ENCODE results near the gene WDR44. TPM values are rescaled to one million over a fixed set of nuclear protein-coding genes. Genes with fewer than 3 reads are reported as not detected.

The WDR44 gene
- total and polyA plus RNA-seq, 9 donors = 6.1 to 17.9 (median 15.3) TPM

- Histone ChIP-seq H3K4me1 (ENCODE audit: insufficient read depth) (no peaks in the 10 kb centered on the region), H3K27me3 (no peaks in the 10 kb centered on the region), H3K4me3 (no peak overlapping the region), H3K36me3 (no peaks in the 10 kb centered on the region), H3K27ac (no peak overlapping the region), H3K9me3 (no peaks in the 10 kb centered on the region)
- no peak for TF ChIP-seq EP300 (IDR thresholded peaks at IDR 0.05)
- TF ChIP-seq POLR2A (IDR thresholded peaks at IDR 0.05) = no peak
- TF ChIP-seq, protein P1, sequence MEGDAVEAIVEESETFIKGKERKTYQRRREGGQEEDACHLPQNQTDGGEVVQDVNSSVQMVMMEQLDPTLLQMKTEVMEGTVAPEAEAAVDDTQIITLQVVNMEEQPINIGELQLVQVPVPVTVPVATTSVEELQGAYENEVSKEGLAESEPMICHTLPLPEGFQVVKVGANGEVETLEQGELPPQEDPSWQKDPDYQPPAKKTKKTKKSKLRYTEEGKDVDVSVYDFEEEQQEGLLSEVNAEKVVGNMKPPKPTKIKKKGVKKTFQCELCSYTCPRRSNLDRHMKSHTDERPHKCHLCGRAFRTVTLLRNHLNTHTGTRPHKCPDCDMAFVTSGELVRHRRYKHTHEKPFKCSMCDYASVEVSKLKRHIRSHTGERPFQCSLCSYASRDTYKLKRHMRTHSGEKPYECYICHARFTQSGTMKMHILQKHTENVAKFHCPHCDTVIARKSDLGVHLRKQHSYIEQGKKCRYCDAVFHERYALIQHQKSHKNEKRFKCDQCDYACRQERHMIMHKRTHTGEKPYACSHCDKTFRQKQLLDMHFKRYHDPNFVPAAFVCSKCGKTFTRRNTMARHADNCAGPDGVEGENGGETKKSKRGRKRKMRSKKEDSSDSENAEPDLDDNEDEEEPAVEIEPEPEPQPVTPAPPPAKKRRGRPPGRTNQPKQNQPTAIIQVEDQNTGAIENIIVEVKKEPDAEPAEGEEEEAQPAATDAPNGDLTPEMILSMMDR (IDR thresholded peaks at IDR 0.05) = no peak
- no peak for DNase-seq
- intact Hi-C loops (cut with DNase I) = no loop called here
Observed at GRCh38 chrX:118364261-118364660, 18.4 kb downstream of the WDR44 start.

DNA sequence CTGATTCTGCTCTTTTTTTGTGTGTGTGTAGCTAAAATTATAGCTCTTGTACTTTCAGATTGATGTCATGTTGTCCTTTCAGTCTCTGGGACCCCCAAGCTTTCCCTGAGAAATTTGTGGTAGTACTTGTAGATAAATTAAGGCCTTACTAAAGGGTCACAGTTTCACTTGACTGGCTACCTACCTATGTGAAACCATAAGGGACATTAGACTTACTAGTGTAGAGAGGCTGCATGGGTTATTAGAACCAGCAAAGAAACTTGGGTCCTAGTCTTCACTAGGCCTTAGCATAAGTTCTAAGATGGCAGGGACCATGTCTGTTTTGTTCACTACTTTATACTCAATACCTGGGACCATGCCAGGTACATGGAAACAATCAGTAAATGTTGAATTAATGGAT, 21.4 kb downstream of the WDR44 start:
- TF ChIP-seq EP300 (IDR thresholded peaks at IDR 0.05) (no peak), POLR2A (IDR thresholded peaks at IDR 0.05) (no peak)
- TF ChIP-seq, protein P1 (IDR thresholded peaks at IDR 0.05) = no peak

DNA sequence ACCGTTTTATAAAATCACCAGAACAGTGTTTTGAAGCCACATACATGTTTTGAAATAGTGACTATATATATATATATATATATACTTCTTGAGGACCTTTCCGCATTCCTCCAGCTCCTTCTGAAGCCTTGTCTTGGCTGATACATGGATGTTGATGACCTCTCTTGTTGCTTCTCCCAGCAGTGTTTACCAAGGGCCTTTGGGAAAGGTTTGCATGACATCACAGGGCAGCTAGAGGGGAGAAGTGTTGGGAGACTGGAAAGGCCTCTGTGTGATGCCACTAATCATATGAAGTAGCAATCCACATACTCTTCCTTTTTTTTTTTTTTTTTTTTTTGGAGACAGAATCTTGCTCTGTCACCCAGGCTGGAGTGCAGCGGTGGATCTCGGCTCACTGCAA, 22.5 kb downstream of the WDR44 start:
- TF ChIP-seq EP300 (IDR thresholded peaks at IDR 0.05) (no peak), POLR2A (IDR thresholded peaks at IDR 0.05) (no peak)
- TF ChIP-seq, protein P1 (IDR thresholded peaks at IDR 0.05) = no peak
- Histone ChIP-seq H3K4me3 (no peak overlapping the region), H3K9me3 (no peaks in the 10 kb centered on the region), H3K36me3 (no peaks in the 10 kb centered on the region), H3K27me3 (no peaks in the 10 kb centered on the region), H3K27ac (no peak overlapping the region), H3K4me1 (ENCODE audit: insufficient read depth) (no peaks in the 10 kb centered on the region)
- 82 to 91% (median 84%) methylated on average over 4 of the region's 4 CpGs for WGBS, 3 donors
- intact Hi-C loops (cut with DNase I) = no loop called here
- DNase-seq = no peak

More for the DNA sequence above, 21.4 kb downstream of the WDR44 start:
- no peak overlapping the region for H3K4me3 ChIP-seq
- no peaks in the 10 kb centered on the region for H3K9me3 ChIP-seq
- no peaks in the 10 kb centered on the region for H3K36me3 ChIP-seq
- intact Hi-C loops (cut with DNase I) = no loop called here
- H3K27me3 ChIP-seq = no peaks in the 10 kb centered on the region
- no peaks in the 10 kb centered on the region for H3K4me1 ChIP-seq (ENCODE audit: insufficient read depth)
- DNase-seq = no peak
- no peak overlapping the region for H3K27ac ChIP-seq

GRCh38 chrX:118370921-118371624, 25.2 kb downstream of the WDR44 start:
- DNase-seq = no peak
- intact Hi-C loops (cut with DNase I) = no loop called here
- no peaks in the 10 kb centered on the region for H3K4me1 ChIP-seq (ENCODE audit: insufficient read depth)
- no peaks in the 10 kb centered on the region for H3K27me3 ChIP-seq
- no peak overlapping the region for H3K27ac ChIP-seq
- no peak overlapping the region for H3K4me3 ChIP-seq
- H3K9me3 ChIP-seq = no peaks in the 10 kb centered on the region
- TF ChIP-seq POLR2A (IDR thresholded peaks at IDR 0.05) = no peak
- TF ChIP-seq EP300 (IDR thresholded peaks at IDR 0.05) = no peak
- TF ChIP-seq, protein P1 (IDR thresholded peaks at IDR 0.05) = no peak
- no peaks in the 10 kb centered on the region for H3K36me3 ChIP-seq
- 61 to 79% (median 68%) methylated on average over 2 of the region's 2 CpGs for WGBS, 3 donors
